ENCODE data around the gene OTP.

Gene OTP

DNA sequence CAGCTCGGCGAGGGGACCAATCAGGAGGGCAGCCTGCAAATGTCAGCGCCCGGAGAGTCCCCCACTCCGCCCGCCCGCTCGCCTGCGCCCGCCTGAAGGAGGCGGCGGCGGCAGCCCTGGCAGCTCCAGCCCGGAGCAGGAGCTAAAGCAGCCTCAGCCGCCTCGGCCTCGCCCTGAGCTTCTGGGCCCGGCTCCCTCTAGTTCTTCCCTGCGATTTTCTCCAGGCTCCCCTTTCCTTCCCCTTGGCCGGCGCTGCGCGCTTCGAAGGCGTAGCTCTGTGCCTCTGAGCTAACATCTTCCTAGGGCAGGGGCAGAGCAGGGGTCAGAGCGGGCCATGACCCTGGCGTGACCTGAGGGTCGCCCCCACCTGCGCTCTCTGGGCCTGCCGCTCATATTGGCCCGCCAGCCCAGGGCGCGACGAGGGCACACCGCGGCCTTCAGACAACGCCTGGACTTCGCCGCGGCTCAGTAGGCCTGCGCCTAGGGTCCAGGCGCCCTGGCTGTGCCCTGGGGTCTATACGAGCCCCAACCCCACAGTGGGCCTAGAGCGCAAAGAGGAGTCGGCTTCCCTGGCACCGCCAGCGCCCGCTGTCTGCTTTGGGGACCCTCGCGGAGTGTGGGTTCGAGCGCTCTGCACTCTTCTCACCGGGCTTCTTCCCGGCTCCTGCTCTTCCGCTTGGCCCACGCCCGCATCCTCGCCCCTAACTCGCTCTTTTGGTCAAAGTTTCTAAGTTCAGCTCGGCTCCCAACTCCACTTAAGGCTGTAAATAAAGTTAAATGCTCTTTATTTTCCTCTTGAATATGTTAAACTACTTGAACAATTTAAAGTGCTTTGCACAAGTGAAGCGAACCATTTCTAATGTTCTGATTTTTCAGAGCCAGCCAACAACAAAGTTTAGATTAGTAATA lies 504 bp upstream of the OTP start:
- DNase-seq (ENCODE audit: low spot score): peak; percentile 56

DNA sequence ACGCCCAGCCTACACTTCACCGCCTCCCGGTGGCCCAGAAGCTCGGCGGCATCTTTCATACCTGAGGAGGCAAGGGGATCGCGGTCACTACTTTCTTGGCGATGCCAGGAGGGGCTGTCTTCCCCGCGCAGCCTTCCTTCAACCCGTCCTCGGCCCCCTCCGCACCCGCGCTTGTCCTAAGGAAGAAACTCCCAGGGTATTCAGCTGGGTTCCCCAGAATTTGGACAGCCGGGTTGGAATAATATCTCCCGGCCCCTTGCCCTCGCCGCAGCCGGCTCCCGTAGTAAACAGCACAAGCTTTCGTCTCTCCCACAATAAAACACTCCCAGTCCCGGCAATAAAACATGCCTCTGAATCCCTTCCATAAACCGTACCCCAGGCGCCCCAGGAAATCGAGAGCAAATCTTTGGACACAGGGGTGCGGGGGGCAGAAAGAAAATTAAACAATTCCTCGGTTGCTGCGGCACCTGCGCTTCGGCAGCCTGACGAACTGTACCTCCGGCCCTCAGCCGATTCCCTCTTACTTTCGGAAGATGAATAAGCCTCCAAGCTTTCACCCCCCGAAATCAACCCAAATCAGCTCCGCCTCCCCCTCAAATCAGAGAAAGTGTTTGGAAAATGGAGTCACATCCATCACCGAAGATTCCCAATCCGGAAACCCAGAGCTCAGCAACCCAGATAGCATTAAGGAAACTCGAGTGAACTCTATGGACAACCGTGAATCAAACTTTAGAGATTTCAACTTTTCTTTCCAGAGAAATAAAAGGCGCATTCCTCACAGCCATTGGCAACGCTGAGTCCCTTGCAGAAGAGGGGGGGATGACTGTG lies 1.1 kb downstream of the OTP start:
- TF ChIP-seq, protein P1, sequence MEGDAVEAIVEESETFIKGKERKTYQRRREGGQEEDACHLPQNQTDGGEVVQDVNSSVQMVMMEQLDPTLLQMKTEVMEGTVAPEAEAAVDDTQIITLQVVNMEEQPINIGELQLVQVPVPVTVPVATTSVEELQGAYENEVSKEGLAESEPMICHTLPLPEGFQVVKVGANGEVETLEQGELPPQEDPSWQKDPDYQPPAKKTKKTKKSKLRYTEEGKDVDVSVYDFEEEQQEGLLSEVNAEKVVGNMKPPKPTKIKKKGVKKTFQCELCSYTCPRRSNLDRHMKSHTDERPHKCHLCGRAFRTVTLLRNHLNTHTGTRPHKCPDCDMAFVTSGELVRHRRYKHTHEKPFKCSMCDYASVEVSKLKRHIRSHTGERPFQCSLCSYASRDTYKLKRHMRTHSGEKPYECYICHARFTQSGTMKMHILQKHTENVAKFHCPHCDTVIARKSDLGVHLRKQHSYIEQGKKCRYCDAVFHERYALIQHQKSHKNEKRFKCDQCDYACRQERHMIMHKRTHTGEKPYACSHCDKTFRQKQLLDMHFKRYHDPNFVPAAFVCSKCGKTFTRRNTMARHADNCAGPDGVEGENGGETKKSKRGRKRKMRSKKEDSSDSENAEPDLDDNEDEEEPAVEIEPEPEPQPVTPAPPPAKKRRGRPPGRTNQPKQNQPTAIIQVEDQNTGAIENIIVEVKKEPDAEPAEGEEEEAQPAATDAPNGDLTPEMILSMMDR (IDR thresholded peaks at IDR 0.05; ENCODE audit: extremely low read depth, missing control alignments): no peak
- no peak for DNase-seq (ENCODE audit: low spot score)

More for the DNA sequence above, 504 bp upstream of the OTP start:
- TF ChIP-seq, protein P1 (IDR thresholded peaks at IDR 0.05; ENCODE audit: extremely low read depth, missing control alignments): no peak

DNA sequence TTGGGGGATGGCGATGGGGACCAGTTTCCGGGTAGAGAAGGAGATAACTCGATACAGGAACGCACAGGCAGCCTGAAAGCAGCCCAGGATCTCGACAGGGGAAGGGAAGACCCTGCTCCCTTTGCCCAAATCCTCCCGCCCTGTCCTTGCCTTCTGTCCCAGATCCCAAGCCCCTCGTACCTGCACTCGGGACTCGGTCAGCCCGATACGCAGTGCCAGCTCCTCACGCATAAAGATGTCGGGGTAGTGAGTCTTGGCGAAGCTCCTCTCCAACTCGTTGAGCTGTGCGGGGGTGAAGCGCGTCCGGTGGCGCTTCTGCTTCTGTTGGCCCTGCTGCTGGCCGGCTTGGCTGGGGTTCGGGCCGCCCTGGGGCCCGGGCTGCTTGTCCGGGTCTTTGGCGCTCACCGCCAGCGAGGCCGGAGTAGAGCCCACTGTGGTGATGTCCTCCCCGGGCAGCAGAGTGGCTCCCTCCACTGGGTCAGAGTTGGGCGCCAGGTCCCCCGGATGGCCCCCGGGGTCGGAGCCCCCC lies 1.8 kb downstream of the OTP start:
- TF ChIP-seq, protein P1 (IDR thresholded peaks at IDR 0.05; ENCODE audit: extremely low read depth, missing control alignments): no peak
- DNase-seq (ENCODE audit: low spot score): no peak

DNA sequence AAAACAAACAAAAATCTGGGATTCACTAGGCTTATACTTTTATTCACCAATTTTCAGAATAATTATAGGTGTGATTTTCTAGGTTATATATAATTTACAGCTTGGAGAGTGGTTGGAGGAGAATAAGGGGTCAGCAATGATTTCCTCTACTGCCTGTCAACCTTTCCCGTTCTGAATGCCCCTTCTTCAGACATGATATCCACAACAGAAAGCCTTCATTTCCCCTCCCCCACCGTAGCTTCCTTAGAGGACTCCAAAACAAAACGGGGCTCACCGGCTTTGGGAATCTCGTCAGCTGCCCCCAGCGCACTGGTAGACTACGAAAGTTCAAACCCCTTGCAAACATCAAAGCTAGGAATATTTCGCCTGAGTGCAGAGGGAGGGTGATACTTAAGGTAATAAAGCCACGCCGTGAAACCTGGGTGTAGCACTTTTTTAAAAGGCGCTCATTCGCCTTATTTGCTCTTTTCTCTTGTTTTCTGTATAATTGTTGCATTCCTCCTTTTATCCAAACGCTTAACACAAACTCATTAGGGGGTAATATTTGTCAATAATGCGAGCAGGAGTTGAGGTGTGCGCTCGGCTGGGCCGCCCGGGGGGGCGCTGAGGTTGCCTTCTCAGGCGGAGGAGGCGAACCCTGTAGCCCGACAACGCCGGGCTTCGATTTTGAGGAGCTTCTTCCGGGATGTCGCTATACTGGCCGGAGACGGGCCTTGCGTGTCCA lies 2.4 kb downstream of the OTP start:
- no peak for DNase-seq (ENCODE audit: low spot score)
- TF ChIP-seq, protein P1 (IDR thresholded peaks at IDR 0.05; ENCODE audit: extremely low read depth, missing control alignments): no peak

DNA sequence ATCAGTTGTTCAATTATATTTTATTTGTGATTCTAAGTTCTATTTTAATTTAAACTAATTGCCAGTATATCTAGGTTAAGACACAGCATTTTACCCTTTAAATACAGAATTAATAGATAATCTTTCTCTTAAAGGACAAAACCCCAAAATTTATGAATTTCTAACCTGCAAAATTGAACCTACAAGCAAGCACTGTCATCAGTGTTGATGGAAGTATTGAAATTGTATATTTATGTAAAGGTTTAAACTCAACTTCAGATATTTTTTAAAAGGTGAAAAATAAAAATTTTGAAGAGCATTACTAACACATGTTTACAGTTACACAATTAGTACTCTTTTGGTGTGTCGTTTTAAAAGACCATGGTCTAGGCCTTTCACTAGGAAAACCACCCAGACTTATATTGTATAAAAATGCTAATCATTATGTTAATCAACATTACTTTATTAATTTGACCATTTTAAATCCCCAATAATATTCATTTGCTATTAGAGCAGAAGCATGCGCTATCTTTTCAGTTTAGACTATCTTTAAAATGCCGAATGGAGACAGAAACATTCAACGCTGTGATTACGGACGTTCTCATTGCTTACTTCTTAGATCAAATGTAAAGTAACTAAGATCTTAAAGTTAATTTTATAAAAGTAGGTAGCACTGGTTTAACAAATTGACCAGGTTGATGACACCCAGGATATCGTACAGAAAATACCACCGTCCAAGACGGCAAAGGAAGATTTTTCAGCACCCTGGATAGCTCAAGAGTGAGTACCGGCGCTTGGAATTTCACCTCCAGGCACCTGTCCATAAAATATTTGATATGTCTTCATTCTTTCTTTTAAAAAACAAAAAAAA lies 3.2 kb downstream of the OTP start:
- DNase-seq (ENCODE audit: low spot score): no peak
- TF ChIP-seq, protein P1 (IDR thresholded peaks at IDR 0.05; ENCODE audit: extremely low read depth, missing control alignments): no peak

DNA sequence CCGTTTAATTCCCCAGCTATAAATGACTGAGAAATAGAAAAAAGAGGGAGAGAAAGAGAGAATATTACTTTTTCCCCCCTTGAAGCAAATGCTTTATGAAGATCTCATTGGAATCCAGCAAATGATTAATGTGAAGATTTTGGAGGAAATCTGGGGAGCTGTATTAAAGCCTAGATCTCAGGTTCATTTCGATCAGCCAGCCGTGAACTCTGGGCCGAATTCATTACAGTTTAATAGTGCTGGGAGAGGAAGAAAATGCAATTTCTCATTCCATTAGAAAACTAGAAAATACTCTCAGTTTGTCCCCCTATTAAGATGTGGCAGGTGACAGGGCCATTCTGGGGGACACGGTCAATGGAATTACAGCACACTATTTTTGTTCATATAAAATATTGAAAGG lies 4.8 kb downstream of the OTP start:
- DNase-seq (ENCODE audit: low spot score): no peak
- TF ChIP-seq, protein P1 (IDR thresholded peaks at IDR 0.05; ENCODE audit: extremely low read depth, missing control alignments): no peak
